Measurements from ENCODE around the gene PPP1R14D. TPM values are rescaled to one million over a fixed set of nuclear protein-coding genes. Genes with fewer than 3 reads are reported as not detected.

The PPP1R14D gene
- total and polyA plus RNA-seq, 2 of the 8 experiments (the other 6 are each of a cell fraction or from before 2014, with no cell fraction given): not detected

- TF ChIP-seq, protein P1, sequence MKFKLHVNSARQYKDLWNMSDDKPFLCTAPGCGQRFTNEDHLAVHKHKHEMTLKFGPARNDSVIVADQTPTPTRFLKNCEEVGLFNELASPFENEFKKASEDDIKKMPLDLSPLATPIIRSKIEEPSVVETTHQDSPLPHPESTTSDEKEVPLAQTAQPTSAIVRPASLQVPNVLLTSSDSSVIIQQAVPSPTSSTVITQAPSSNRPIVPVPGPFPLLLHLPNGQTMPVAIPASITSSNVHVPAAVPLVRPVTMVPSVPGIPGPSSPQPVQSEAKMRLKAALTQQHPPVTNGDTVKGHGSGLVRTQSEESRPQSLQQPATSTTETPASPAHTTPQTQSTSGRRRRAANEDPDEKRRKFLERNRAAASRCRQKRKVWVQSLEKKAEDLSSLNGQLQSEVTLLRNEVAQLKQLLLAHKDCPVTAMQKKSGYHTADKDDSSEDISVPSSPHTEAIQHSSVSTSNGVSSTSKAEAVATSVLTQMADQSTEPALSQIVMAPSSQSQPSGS (IDR thresholded peaks at IDR 0.05; ENCODE audit: low read length): no peak
- TF ChIP-seq RXRA (IDR thresholded peaks at IDR 0.05; ENCODE audit: insufficient read depth, low read depth, low read length): no peak
- TF ChIP-seq RAD21 (IDR thresholded peaks at IDR 0.05 in 1 of 2, conservative IDR thresholded peaks at IDR 0.05 in 1 of 2; ENCODE audit: low read depth in 2 of 2, low read length in 2 of 2): peak; percentile 73 to 83
- TF ChIP-seq RNF2 (IDR thresholded peaks at IDR 0.05; ENCODE audit: borderline replicate concordance, low read depth, low read length, missing control alignments, poor library complexity, severe bottlenecking): no peak
These were observed 45.8 kb downstream of the PPP1R14D start (continued) for GRCh38 chr15:40782609-40783227.
